ENCODE results near the gene RAX2.

Gene RAX2

DNA sequence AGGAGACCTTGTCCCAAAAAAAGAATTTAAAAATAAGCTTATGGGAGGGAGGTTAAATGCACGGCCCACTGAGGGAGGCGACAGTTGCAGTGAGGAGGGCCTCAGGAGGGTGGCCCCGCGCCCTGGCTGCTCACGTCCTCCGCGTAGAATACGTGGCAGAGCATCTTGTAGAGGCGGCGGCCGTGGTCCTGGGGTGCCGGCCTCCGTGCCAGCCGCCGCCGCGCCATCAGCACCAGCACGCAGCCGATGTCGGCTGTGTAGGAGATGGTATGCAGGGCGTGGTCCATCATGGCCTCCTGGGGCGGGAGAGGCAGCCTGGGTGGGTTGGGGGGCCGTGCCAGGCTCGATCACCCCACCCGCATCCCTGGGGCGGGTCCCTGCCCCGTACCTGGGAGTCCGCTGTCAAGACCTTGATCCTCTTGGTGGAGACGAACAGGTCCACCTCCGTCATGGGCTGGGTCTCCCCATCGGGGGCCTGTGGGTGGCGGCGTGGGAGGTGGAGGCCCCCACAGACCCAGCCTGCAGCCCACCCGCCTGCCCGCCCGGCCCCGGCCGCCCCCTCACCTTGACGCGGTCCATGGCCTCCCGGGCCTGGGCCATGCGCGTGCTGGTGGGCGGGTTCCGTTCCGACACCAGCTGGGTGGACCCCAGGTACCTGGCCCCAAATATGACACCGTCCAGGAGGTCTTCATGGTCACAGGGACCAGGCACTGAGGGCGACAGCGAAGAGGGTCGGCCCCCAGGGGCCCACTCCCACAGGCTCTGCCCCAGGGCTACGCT, 18.2 kb downstream of the RAX2 start:
- Histone ChIP-seq H3K9me3 (ENCODE audit: severe bottlenecking) (no peaks in the 10 kb centered on the region), H3K27ac (no peak overlapping the region), H3K36me3 (peaks cover 61% of the 10 kb centered on the region), H3K27me3 (ENCODE audit: insufficient read depth, low read depth, severe bottlenecking) (no peaks in the 10 kb centered on the region), H3K4me3 (ENCODE audit: low read depth, low read length) (no peak overlapping the region)
- TF ChIP-seq, protein P1, sequence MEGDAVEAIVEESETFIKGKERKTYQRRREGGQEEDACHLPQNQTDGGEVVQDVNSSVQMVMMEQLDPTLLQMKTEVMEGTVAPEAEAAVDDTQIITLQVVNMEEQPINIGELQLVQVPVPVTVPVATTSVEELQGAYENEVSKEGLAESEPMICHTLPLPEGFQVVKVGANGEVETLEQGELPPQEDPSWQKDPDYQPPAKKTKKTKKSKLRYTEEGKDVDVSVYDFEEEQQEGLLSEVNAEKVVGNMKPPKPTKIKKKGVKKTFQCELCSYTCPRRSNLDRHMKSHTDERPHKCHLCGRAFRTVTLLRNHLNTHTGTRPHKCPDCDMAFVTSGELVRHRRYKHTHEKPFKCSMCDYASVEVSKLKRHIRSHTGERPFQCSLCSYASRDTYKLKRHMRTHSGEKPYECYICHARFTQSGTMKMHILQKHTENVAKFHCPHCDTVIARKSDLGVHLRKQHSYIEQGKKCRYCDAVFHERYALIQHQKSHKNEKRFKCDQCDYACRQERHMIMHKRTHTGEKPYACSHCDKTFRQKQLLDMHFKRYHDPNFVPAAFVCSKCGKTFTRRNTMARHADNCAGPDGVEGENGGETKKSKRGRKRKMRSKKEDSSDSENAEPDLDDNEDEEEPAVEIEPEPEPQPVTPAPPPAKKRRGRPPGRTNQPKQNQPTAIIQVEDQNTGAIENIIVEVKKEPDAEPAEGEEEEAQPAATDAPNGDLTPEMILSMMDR (IDR thresholded peaks at IDR 0.05; ENCODE audit: low read depth, low read length), result no peak
- DNase-seq, result no peak

DNA sequence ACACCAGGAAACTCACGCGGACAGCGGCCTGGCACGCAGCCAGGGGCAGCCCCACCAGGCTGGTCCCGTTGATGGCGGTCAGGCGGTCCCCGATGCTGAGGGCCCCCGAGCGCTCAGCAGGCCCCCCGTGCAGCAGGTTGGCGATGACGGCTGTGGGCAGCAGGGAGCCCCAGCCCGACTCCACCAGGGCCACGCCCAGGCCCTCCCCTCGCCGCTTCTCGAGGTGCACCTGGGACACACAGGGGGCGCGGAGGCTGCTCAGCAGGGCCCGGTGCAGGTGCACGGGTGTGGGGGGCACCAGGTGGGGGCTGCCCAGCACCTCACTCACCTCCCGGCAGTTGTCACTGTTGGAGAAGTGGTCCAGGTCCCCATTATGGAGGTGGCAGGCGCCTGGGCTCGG, 19.5 kb downstream of the RAX2 start:
- no peaks in the 10 kb centered on the region for H3K27me3 ChIP-seq (ENCODE audit: insufficient read depth, low read depth, severe bottlenecking)
- no peak for DNase-seq
- no peak overlapping the region for H3K27ac ChIP-seq
- peaks cover 53% of the 10 kb centered on the region for H3K36me3 ChIP-seq
- no peak overlapping the region for H3K4me3 ChIP-seq (ENCODE audit: low read depth, low read length)
- TF ChIP-seq, protein P1 (IDR thresholded peaks at IDR 0.05; ENCODE audit: low read depth, low read length), result no peak
- no peaks in the 10 kb centered on the region for H3K9me3 ChIP-seq (ENCODE audit: severe bottlenecking)

DNA sequence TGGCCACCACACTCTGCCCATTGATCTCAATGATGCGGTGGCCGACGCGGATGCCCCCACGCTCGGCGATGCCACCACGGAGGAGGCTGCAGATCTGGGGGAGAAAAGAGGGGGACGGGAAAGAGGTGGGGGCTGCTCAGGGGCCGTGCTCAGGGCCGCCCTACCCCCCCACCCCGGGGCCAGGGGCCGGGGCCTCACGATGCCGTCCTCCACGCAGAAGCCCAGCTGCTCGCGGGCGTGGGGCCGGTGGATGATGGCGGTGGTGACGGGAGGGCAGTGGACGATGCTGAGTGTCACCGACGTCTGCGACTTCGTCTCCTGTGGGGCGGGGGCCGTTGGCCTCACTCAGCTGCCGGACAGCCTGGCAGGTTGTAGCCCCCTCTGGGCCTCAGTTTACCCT, 20.8 kb downstream of the RAX2 start:
- Histone ChIP-seq H3K27me3 (ENCODE audit: insufficient read depth, low read depth, severe bottlenecking) (no peaks in the 10 kb centered on the region), H3K27ac (no peak overlapping the region), H3K36me3 (peaks cover 62% of the 10 kb centered on the region), H3K4me3 (ENCODE audit: low read depth, low read length) (no peak overlapping the region), H3K9me3 (ENCODE audit: severe bottlenecking) (no peaks in the 10 kb centered on the region)
- TF ChIP-seq, protein P1 (IDR thresholded peaks at IDR 0.05; ENCODE audit: low read depth, low read length), result no peak
- no peak for DNase-seq

DNA sequence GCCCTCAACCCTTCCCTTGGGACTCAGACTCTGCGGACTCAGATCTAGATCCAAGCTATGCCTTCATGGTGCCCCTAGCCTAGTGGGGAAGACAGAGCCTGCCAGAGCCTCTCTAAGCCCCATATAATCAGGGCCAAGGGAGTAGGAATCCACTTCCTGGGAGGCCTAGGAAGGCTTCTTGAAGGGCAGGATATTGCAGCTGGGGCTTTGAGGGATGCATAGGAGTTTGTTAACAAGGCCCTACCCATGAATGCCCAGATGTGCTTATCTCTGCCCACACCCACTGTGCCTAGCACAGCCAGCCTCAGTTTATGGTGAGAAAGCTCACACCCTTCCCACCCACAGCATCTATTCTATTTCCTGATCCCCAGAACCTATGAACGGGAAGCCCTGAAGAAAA, 21.8 kb downstream of the RAX2 start:
- H3K36me3 ChIP-seq, result peaks cover 72% of the 10 kb centered on the region
- H3K9me3 ChIP-seq (ENCODE audit: severe bottlenecking), result no peaks in the 10 kb centered on the region
- DNase-seq, result no peak
- TF ChIP-seq, protein P1 (IDR thresholded peaks at IDR 0.05; ENCODE audit: low read depth, low read length), result no peak
- H3K4me3 ChIP-seq (ENCODE audit: low read depth, low read length), result no peak overlapping the region
- H3K27me3 ChIP-seq (ENCODE audit: insufficient read depth, low read depth, severe bottlenecking), result no peaks in the 10 kb centered on the region
- no peak overlapping the region for H3K27ac ChIP-seq

DNA sequence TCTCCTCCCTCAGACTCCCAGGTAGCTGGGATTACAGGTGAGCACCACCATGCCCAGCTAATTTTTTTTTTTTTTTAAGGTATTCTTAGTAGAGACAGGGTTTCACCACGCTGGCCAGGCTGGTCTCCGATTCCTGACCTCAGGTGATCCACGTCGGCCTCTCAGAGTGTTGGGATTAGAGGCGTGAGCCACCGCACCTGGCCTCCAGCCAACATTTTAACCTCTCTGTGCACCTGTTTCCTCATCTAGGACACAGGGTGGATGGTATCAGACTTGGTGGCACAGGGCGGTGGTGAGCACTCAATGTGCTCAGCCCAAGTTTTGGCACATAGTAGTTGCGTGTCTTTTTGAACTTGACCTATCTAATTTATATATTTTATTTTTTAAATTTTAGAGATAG, 23.1 kb downstream of the RAX2 start:
- TF ChIP-seq, protein P1 (IDR thresholded peaks at IDR 0.05; ENCODE audit: low read depth, low read length), result no peak
- no peaks in the 10 kb centered on the region for H3K9me3 ChIP-seq (ENCODE audit: severe bottlenecking)
- no peaks in the 10 kb centered on the region for H3K27me3 ChIP-seq (ENCODE audit: insufficient read depth, low read depth, severe bottlenecking)
- peak; percentile 25 for DNase-seq
- H3K36me3 ChIP-seq, result peaks cover 74% of the 10 kb centered on the region
- no peak overlapping the region for H3K4me3 ChIP-seq (ENCODE audit: low read depth, low read length)
- H3K27ac ChIP-seq, result no peak overlapping the region
